Endothelial cell of umbilical vein (primary cell): ENCODE measurements around the gene MALT1. TPM values are rescaled to one million over a fixed set of nuclear protein-coding genes. Genes with fewer than 3 reads are reported as not detected.

Source experiments
- BruUV-seq: library from RNA; stranded (reverse); fragments of 400-500 nt; replicated peaks from 2 replicates; lab custom pipeline; 2021; lab: Mats Ljungman, UMichigan
- CTCF ChIA-PET: fragments of 300-600, 350-600 bp; sonication (Branson Sonifier 250); formaldehyde crosslinking; loops from one replicate; lab custom pipeline; 2021; ENCODE audit warnings: antibody characterized with exemption, inconsistent platforms; lab: Charles Lee
- POLR2A ChIA-PET: fragments of 300-600, 350-600 bp; sonication (Branson Sonifier 250); formaldehyde crosslinking; loops from one replicate; lab custom pipeline; 2021; ENCODE audit warnings: antibody characterized with exemption, inconsistent platforms; lab: Charles Lee
- DNase-seq: peaks from one replicate; pipeline ENCODE4 v3.0.0-alpha.2; 2011; ENCODE audit warnings: low read depth, low spot score
- FAIRE-seq: peaks from 2 replicates; lab custom pipeline; 2011; peaks lifted over from hg19 to GRCh38; lab: Jason Lieb, UNC
- H2AFZ ChIP-seq: 2 replicates; pipeline ENCODE4 v1.6.0; 2012; ENCODE audit warnings: low read depth, low read length, control low read depth, inconsistent platforms
- H3K27ac ChIP-seq: 2 replicates; pipeline ENCODE4 v1.5.1; 2011; ENCODE audit warnings: low read depth, mild to moderate bottlenecking, control low read depth, low read length, moderate library complexity; ENCODE audit not compliant: insufficient read depth
- H3K27me3 ChIP-seq, 2 experiments: 2 replicates each; pipeline versions ENCODE4 v1.6.0 to v1.6.1; 2011; ENCODE audit warnings: low read length in 2 of 2, mixed read lengths in 1 of 2; ENCODE audit not compliant: control insufficient read depth in 2 of 2, insufficient read depth in 2 of 2
- H3K36me3 ChIP-seq, 2 experiments: 2 replicates in 1 of 2; 3 replicates in 1 of 2; pipeline ENCODE4 v1.5.1; 2011; ENCODE audit warnings: low read length in 2 of 2, mild to moderate bottlenecking in 1 of 2, moderate library complexity in 1 of 2; ENCODE audit not compliant: control insufficient read depth in 2 of 2, insufficient read depth in 2 of 2; ENCODE audit errors: extremely low read depth in 1 of 2
- H3K4me1 ChIP-seq: 3 replicates; pipeline ENCODE4 v1.5.1; 2011; ENCODE audit warnings: mild to moderate bottlenecking, low read length; ENCODE audit not compliant: control insufficient read depth, insufficient read depth; ENCODE audit errors: extremely low read depth
- H3K4me2 ChIP-seq: 2 replicates; pipeline ENCODE4 v1.6.1; 2011; ENCODE audit warnings: low read length, control low read depth, mixed read lengths; ENCODE audit not compliant: insufficient read depth
- H3K4me3 ChIP-seq, 3 experiments: fragments of 200-600 bp in 1 of 3; sonication (generic), shearing (Covaris generic) in 1 of 3; replicated peaks in 1 of 3; 2 replicates each; pipeline ENCODE4 v1.5.1; 2011 to 2016; ENCODE audit warnings: control low read depth in 3 of 3, low read length in 3 of 3, mild to moderate bottlenecking in 2 of 3, inconsistent platforms in 1 of 3, low read depth in 1 of 3, moderate library complexity in 1 of 3; ENCODE audit not compliant: insufficient read depth in 1 of 3
- H3K79me2 ChIP-seq: 2 replicates; pipeline ENCODE4 v1.6.0; 2012; ENCODE audit warnings: low read length, inconsistent platforms; ENCODE audit not compliant: control insufficient read depth, insufficient read depth
- H3K9ac ChIP-seq: replicated peaks from 2 replicates; pipeline ENCODE3; 2011; ENCODE audit warnings: low read length, control low read depth; ENCODE audit not compliant: insufficient read depth; ENCODE audit errors: extremely low read depth
- H3K9me1 ChIP-seq: replicated peaks from 3 replicates; pipeline ENCODE4 v1.6.0; 2011; ENCODE audit warnings: mild to moderate bottlenecking, low read length; ENCODE audit not compliant: control insufficient read depth, insufficient read depth; ENCODE audit errors: extremely low read depth
- H3K9me3 ChIP-seq: replicated peaks from 2 replicates; pipeline ENCODE4 v1.5.1; 2012; ENCODE audit warnings: low read length, inconsistent platforms; ENCODE audit not compliant: control insufficient read depth, insufficient read depth
- H4K20me1 ChIP-seq: replicated peaks from 2 replicates; pipeline ENCODE3; 2011; ENCODE audit warnings: mild to moderate bottlenecking, low read length; ENCODE audit not compliant: control insufficient read depth, insufficient read depth; ENCODE audit errors: extremely low read depth
- CTCF ChIP-seq, 2 donors: IDR thresholded peaks; 1 replicate in 1 of 2; 2 replicates in 1 of 2; pipeline ENCODE4 v1.5.1; 2011; ENCODE audit warnings: low read length in 2 of 2, mild to moderate bottlenecking in 2 of 2, moderate library complexity in 2 of 2, control low read depth in 1 of 2, inconsistent platforms in 1 of 2, low read depth in 1 of 2; ENCODE audit not compliant: insufficient read depth in 1 of 2; ENCODE audit errors: extremely low read depth in 1 of 2
- EZH2 ChIP-seq: IDR thresholded peaks from 2 replicates; pipeline ENCODE4 v1.6.1; 2012; ENCODE audit warnings: borderline replicate concordance, low read depth, mild to moderate bottlenecking, moderate library complexity, low read length, inconsistent platforms; ENCODE audit not compliant: severe bottlenecking
- FOS ChIP-seq: IDR thresholded peaks from 2 replicates; pipeline ENCODE4 v1.6.1; 2011; ENCODE audit warnings: mild to moderate bottlenecking, low read length, moderate library complexity, borderline replicate concordance; ENCODE audit not compliant: insufficient read depth
- GATA2 ChIP-seq: IDR thresholded peaks from 2 replicates; pipeline ENCODE4 v1.7.0; 2011; ENCODE audit warnings: low read depth, mild to moderate bottlenecking, moderate library complexity, mixed read lengths, low read length; ENCODE audit not compliant: insufficient read length, insufficient read depth
- JUN ChIP-seq: IDR thresholded peaks from 2 replicates; pipeline ENCODE4 v1.6.1; 2011; ENCODE audit warnings: borderline replicate concordance, low read depth; ENCODE audit not compliant: insufficient read length, insufficient read depth
- MAX ChIP-seq: IDR thresholded peaks from 2 replicates; pipeline ENCODE4 v1.6.1; 2011; ENCODE audit not compliant: insufficient read depth, insufficient read length
- POLR2A ChIP-seq: IDR thresholded peaks from 2 replicates; pipeline ENCODE4 v1.6.1; 2012; ENCODE audit warnings: low read depth, mild to moderate bottlenecking, control low read depth, low read length
- POLR2AphosphoS5 ChIP-seq: IDR thresholded peaks from 2 replicates; pipeline ENCODE4 v1.6.1; 2012; ENCODE audit warnings: low read depth, mild to moderate bottlenecking, control low read depth, low read length, moderate library complexity; ENCODE audit not compliant: insufficient read depth
- dilution Hi-C: fragments of 300-500 bp; cut with MboI; formaldehyde crosslinking; loops from one replicate; pipeline ENCODE4 v1.15.0; 2019; ENCODE audit warnings: low sequenced_read_pairs; ENCODE audit not compliant: extremely low pct_ligation_motif_present
- intact Hi-C: fragments of 100-400 bp; cut with micrococcal nuclease; formaldehyde crosslinking; loops from one replicate; pipeline ENCODE4 v1.10.0; 2022
- polyA plus RNA-seq, 4 experiments: library from polyadenylated mRNA; depleted of rRNA in 3 of 4; stranded (reverse) in 3 of 4; unstranded in 1 of 4; fragments of >200 nt; gene quantifications; 2 replicates each; pipeline versions ENCODE4 v1.2.1 to v1.2.3, GENCODE V29; 2011 to 2012; ENCODE audit warnings: missing spikeins in 1 of 4
- total RNA-seq: library from RNA; stranded (reverse); gene quantifications from 2 replicates; pipeline ENCODE4 v1.2.3, GENCODE V29; 2021

Gene MALT1
- total and polyA plus RNA-seq, 2 donors (not counting 3 experiments of a cell fraction or from before 2014, with no cell fraction given) = 2.8 to 5.1 TPM

GRCh38 chr18:58792086-58792485 lies 120.8 kb downstream of the MALT1 start:
- CTCF ChIA-PET = no interaction called here

GRCh38 chr18:58793361-58793760 lies 122.1 kb downstream of the MALT1 start:
- intact Hi-C loops (no loop called here), dilution Hi-C loops (loop anchor here (25.0 kb wide), 1 partner anchor 269 kb away; no protein-coding TSS in a partner anchor)
- no TSS peak for BruUV-seq
- Histone ChIP-seq H2AFZ (no peak overlapping the region), H3K27me3 (no peaks in the 10 kb centered on the region), H3K4me3 (no peak overlapping the region), H3K9me3 (no peaks in the 10 kb centered on the region), H3K9me1 (no peaks in the 10 kb centered on the region), H3K36me3 (no peaks in the 10 kb centered on the region), H3K4me1 (peaks cover 19% of the 10 kb centered on the region), H3K79me2 (no peaks in the 10 kb centered on the region), H3K4me2 (no peak overlapping the region), H3K27ac (no peak overlapping the region), H3K9ac (no peak overlapping the region), H4K20me1 (no peaks in the 10 kb centered on the region)
- TF ChIP-seq EZH2 = no peak
- no peak for TF ChIP-seq CTCF (IDR thresholded peaks at IDR 0.05; ENCODE audit: extremely low read depth in 1 of 2, insufficient read depth in 1 of 2, low read depth in 1 of 2, low read length in 2 of 2)
- TF ChIP-seq MAX = no peak
- no peak for TF ChIP-seq GATA2
- TF ChIP-seq POLR2A = no peak
- TF ChIP-seq FOS = no peak
- TF ChIP-seq POLR2AphosphoS5 = no peak
- TF ChIP-seq JUN = no peak
- DNase-seq (no peak), FAIRE-seq (no peak)
- ChIA-PET CTCF (no interaction called here), POLR2A (no interaction called here)

More at GRCh38 chr18:58792086-58792485, 120.8 kb downstream of the MALT1 start:
- no peaks in the 10 kb centered on the region for H3K9me1 ChIP-seq
- POLR2A ChIA-PET = no interaction called here
- H3K4me2 ChIP-seq = no peak overlapping the region
- H3K27me3 ChIP-seq = no peaks in the 10 kb centered on the region
- DNase-seq = no peak
- dilution Hi-C loops (loop anchor here (25.0 kb wide), 1 partner anchor 270 kb away; no protein-coding TSS in a partner anchor), intact Hi-C loops (no loop called here)
- no peaks in the 10 kb centered on the region for H4K20me1 ChIP-seq
- no peaks in the 10 kb centered on the region for H3K79me2 ChIP-seq
- H3K36me3 ChIP-seq = no peaks in the 10 kb centered on the region
- H3K9me3 ChIP-seq = no peaks in the 10 kb centered on the region
- H2AFZ ChIP-seq = no peak overlapping the region
- H3K4me3 ChIP-seq = no peak overlapping the region
- peaks cover 25% of the 10 kb centered on the region for H3K4me1 ChIP-seq
- FAIRE-seq = no peak
- no peak for TF ChIP-seq CTCF (IDR thresholded peaks at IDR 0.05; ENCODE audit: extremely low read depth in 1 of 2, insufficient read depth in 1 of 2, low read depth in 1 of 2, low read length in 2 of 2)
- no TSS peak for BruUV-seq
- no peak overlapping the region for H3K27ac ChIP-seq
- H3K9ac ChIP-seq = no peak overlapping the region
